ENCODE measurements around the gene LLCFC1.

LLCFC1 gene

DNA sequence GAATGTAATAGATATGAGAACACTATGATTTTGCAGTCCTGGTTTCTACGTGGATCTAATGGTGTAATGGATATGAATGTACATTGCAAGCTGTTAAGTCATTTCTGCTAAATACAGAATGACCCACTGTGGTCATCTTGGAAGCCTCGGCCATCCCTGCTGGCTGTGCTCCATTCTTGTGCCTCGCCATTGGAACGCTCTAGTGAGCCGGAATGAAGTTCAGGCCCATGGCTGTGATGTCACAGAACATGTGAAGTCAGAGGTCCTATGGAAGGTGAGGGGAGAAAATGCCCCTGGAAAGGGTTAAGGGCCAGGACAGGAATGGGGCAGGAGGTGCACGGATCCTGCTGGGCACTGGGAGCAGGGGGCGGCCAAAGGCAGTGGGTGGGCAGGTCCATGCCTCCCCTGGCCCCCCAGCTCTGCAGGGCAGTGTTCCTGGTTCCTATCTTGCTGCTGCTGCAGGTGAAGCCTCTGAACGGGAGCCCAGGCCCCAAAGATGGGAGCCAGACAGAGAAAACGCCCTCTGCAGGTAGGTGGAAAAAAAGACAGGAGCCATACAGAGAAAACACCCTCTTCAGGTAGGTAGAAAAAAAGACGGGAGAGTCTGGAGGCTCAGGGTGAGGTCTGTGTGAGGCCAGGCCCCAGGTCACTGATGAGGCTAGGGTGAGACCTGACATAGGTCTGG, at the start of gene LLCFC1:
Gene LLCFC1 (plus strand): TSS at position 259 of the 685 bp plus-strand sequence. CDS start 138 bp downstream, at position 397.
- DNase-seq: peak; percentile 6

- DNase-seq: no peak
These were observed 49.5 kb upstream of the LLCFC1 start for GRCh38 chr7:142889816-142890215.

- no peak for DNase-seq
These were observed 48.3 kb upstream of the LLCFC1 start for GRCh38 chr7:142890874-142891485.

GRCh38 chr7:142891490-142892082, 47.7 kb upstream of the LLCFC1 start:
- DNase-seq: no peak

- no peak for DNase-seq
These were observed 46.3 kb upstream of the LLCFC1 start for GRCh38 chr7:142892951-142893350.

DNA sequence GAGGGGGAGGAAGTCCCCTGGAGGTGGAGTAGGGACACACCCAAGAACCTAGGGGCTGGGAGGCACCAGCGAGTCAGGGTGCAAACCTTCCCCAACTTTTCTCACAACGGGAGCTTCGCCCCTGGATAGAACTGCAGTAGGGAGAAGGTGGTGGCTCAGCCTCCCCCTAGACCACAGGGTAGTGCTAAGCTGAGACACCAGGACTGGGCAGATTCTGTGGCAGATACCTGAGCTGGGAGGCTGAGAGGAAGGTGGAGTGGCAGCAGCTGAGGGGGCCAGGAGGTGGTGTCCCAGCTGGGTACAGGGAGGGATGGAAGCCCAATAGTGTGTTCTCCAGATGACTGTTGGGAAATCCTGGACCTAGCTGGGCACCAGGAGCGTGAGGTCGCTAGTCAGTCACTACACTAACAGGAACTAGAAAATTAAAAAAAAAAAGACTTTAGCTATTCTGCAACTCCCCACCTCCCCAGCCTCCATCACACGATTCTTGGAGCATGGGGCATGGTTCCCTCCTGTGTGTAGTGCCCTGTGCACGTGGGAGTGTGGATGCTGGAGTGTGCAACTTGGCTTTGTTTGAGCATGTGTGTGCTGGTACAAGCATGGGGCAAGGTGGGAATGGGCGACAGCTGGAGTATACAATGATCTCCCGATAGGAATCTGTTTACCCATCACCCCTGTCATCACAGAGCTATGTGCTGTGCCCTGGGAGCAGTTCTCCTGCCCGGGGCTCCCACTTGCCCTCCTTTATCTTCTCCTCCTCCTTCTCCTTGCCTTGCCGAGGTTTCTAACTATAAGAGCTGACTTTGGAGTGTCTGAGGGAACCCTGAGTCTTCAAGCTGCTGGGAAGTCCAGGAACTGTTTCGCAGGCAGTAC, 44.9 kb upstream of the LLCFC1 start:
- no peak for DNase-seq

DNA sequence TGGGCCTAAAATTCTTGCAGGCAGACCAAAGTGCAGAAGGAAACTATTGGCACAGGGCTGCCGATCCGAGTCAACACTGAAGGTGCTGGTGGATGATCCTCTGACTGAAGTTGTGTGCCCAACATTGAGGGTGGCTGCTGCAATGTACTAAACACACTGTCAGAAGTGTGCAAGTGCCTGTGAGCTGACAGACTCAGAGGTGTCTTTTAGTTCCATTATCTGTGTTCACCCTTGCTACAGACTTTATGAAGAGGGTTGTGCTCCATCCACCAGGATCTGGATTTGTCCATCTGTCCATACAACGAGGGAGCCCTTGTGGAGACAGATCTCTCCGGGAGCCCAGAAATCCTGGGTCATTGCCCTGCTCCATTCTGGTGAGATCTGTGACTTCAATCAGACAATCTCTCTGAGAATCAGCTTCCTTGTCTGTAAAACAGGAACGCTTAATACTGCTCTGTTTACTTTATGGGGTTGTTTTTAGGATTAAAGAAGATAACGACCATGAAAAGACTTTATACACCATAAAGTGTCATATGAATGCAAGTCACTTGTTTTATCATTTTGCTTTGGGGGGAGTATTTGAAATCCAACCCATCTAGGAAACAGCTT, 44.2 kb upstream of the LLCFC1 start:
- DNase-seq: no peak

GRCh38 chr7:142896151-142896550, 43.1 kb upstream of the LLCFC1 start:
- DNase-seq: no peak

GRCh38 chr7:142896741-142897379, 42.4 kb upstream of the LLCFC1 start:
- DNase-seq: no peak

DNA sequence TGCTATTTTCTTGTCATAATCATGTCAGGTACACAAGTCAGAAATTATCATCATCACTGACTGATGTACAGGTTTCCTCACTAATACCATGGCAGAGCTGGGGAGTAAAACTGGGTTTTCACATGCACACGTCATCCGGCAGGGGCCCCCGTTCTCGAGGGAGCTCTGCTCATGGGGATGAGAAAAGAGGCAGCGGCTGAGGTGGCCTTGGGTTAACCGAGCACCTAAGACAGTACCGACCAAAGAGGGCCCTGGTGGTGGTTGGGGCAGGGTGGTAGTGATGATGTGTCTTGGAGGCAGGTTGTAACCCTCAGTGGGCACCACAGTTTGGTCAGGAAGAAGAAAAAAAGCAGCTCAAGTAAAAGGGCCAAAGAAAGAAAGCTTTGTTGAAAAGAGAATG, 41.6 kb upstream of the LLCFC1 start:
- no peak for DNase-seq

DNA sequence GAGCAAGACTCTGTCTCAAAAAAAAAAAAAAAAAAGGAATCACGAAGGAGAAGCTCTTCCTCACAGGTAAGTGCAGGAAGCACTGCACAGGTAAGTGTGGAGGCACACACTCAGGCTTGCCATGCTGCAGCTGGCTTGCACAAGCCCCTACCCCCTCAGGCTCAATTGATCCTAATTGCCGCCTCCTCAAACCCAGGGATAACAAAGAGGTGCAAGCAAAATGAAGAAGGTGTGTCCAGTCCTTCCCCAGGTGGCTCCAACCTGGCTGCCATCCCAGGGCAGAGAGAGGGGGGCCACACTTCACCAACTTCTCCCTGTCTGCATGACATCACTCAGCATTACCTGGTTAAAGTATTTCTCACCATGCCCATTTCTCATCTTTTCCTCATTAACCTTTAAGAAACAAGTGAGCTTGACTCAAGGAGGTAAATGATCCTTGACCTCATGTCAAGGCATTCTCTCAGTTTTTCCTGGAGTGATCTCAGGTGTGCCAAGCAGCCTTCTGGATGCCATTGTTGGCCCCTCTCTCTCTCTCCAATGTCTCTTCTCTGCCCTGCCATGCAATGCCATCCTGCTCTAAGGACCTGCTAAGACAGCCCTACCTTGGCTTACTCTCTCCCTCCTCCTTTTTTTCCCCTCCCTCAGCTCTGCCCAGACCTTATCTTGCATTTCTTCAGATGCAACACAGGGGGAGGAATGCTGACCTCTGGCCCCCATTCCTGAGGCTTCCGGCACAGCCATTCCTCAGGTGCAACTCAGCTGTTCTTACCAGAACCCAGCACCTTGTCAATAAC, 40.7 kb upstream of the LLCFC1 start:
- DNase-seq: no peak

- no peak for DNase-seq
These were observed 39.6 kb upstream of the LLCFC1 start for GRCh38 chr7:142899661-142900060.

DNA sequence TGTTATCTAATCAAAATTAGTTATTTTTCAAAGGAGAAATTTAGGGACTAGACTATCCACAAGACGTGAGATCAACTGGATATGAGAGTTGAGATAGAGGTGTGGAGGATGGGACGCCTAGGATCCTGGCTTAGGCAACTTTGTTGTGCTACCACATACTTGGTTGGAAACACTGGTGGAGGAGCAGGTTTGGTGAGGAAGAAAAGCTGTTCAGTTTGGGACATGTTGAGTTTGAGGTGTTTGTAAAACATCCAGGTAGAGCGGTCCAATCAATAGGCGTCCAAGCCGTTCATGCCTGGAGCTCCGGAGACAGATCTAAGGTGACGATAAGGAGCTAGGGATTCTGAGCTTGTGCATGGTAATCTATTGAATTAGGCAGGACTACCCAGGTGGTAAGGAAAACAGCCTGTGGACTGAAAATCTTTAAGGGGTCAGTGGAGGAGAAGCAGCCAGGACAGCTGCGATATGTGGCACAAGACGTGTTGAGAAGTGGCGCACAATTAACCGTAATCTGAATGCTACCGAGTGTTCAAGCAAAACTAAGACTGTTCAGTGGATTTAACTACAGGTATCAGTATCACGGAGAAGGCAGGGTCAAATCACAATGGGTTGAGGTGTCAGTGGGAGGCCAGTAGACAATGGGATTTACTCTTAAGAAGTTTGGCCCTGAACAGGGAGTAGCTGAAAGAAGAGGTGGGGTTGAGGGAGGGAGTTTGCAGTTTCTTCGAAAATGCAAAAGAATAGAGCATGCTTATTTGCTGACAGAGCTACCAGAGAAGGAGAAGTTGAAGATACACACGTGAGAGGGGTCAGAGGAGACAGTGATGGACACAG, 37.6 kb upstream of the LLCFC1 start:
- no peak for DNase-seq

DNA sequence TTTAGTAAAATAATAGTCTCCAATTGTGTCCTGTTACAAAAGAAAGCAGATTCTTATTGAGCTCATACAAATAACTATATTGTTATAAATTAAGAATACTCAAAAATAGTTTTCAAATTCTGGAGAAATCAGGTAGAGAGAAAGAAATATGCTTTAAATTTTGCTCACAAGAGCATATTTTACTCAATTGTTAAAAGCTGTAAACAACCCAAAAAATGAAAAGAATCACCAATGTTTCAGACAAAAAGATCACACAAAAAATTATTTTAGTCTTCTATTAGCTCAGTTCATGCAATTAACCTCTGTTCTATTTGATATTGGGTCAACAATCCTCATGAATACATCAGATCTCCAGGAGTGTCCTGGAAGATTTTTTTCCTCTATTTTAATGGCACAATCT, 35.2 kb upstream of the LLCFC1 start:
- no peak for DNase-seq

DNA sequence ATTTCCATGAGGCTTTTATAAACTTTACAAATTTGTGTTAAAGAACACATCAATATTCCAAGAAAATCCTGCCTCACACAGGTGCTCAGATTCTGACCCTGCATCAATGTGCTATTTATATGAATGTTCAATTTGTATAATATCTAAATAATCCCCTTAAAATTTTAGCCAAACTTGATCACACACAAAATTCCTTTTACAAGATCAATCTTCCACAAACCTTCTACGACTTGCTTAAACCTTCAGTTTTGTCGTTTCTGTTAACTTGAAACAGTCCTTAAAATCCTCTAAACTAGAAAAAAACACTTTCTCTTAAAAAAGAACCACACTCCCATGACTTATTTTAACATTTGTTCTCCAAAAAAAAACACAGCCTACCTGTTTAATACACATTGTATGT, 33.5 kb upstream of the LLCFC1 start:
- no peak for DNase-seq

DNA sequence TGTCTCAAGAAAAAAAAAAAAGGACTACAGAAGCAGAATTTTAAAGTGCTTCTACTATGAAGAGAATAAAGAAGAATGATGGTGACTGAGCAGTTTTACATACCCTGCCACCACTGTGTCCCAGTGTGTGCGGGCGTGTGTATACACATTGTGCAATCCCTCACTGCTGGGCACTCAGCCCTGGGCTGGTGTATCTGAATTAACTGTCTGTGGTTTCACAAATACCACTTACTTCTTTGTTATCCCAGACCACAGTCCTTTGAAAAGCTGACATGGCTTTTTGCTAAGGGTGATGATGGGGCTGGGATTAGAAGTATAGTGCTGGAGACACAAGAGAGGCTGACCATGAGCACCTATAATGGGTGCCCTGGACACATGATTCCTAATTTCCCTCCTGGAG, 32.6 kb upstream of the LLCFC1 start:
- DNase-seq: no peak

- no peak for DNase-seq
These were observed 31.0 kb upstream of the LLCFC1 start for GRCh38 chr7:142908290-142908689.

DNA sequence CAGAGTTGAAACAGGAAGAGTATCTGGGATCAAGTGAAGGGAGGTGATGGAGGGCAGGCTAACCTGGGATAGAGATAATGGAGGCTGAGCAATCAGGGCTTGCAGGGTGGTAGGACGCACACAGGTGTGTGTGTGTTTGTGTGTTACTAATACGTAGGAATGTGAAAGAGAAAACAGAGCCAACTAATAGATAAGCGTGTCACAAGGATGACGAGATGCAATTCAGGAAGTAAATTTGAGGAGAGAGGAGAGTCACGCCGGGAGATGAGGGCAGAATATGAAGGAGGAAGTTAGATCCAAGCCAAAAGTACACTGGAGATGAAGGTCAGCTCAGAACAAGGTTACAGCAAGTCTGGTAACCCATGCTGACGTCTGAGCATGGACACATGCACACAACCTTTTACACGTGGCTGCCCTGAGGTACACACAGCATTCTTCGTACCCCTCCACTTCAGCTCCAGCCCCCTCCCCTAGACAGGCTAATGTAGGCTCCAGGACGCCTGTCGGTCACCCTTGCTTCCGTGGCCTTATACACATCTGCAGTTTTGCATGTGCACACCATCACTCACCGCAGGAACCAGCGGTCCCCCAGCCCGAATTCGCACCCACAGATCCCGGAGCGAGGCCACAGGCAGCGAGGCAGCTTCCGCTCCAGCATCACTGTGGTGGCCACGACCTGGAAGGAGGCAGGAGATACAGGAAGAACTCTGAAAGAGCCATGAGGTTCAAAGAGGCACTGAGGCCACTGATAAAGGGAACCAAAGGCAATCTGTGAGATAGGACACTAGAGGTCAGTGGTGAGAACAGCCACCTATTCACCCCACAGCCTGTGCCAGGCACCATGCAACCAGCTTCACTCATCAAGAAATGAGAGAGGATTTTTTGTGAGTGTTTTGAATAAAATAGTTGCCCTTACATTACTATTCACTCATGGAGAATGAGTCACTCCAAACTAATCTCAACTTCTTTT, 30.1 kb upstream of the LLCFC1 start:
- DNase-seq: no peak

- no peak for DNase-seq
These were observed 29.3 kb upstream of the LLCFC1 start for GRCh38 chr7:142910031-142910433.

All from stimulated activated CD4-positive, alpha-beta T cell treated with anti-CD3 and anti-CD28 coated beads, Interleukin-15, amount 100 ng/mL, for 24 hours (primary cell).